HG02759 (cell line): ENCODE data around the gene NINJ2.

Source experiments
- ATAC-seq: cut with Tn5 transposase; IDR thresholded peaks from one replicate; pipeline ENCODE4 v1.9.1; 2021; ENCODE audit warnings: mild to moderate bottlenecking, moderate library complexity; ENCODE audit not compliant: unreplicated experiment

The NINJ2 gene

DNA sequence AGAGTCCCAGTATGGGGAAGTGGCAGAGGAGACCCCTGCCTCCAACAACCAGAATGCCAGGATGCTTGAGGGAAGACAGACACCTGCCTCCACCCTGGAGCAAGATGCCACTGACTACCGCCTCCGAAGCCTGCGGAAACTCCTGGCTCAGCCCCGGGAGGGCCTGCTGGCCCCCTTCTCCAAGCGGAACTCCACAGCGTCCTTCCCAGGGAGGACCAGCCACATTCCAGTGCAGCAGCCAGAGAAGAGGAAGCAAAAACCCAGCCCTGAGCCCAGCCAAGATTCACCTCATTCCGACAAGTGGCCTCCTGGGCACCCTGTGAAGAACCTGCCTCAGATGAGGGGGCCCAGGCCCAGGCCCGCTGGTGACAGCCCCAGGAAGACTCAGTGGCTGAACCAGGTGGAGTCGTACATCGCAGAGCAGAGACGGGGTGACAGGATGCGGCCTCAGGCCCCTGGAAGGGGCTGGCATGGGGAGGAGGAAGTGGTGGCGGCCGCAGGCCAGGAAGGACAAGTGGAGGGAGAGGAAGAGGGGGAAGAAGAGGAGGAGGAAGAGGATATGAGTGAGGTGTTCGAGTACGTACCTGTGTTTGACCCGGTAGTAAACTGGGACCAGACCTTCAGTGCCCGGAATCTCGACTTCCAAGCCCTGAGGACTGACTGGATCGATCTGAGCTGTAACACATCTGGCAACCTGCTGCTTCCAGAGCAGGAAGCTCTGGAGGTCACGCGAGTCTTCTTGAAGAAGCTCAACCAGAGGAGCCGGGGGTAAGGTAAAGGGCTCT is 109.8 kb downstream of the NINJ2 start:
- ATAC-seq: no peak

DNA sequence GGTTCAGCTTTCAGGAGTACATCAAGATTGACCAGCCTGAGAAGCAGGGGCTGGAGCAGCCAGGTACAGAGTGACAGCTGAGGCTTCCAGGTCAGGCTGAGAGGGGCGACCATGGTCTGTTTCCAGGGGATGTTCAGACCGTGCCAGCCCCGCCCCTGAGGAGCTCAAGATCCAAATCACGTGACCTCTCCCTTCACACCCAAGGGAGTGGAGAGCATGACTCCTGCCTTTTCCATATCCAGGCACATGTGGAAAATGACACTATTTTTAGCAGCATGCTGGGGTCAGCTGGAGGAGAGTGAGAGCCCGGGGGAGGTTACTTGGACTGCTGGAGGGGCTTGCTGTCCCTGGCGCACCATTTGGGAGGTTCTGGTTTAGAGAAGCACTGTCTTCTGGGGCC is 110.8 kb downstream of the NINJ2 start:
- no peak for ATAC-seq

DNA sequence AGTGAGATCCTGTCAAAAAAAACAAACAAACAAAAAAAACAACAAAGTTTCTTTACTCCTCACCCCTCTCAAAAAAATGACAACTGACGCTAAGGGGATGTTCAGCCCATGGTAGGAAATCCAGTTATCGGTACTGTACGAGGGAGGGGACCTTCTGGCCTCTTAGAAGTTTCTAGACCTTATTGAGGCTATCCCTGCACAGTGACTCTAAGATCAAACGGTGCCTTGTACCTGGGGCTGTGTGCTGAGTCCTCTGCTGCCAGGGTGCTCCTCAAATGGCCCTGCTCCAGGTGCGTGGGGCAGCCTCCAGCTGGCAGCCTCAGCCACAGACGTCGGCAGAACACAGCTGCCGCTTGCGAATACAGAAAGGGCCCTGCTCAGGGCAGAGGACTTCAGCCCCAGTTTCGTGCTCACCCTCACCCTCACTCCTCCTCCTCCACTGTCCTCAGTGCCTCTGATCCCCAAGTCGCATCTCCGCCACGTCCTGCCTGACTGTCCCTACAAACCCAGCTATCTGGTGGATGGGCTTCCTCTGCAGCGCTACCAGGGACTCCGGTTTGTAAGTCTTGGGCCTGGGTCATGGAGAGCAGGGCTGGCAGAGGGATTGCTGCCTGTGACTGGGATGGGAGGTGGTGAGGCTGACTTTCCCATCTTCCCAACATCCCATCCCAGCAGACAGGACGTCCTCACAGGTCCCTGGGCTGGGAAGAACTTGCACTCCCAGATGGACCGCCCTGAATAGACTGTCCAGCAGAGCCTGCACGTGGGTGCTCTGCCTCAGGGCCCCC is 112.6 kb downstream of the NINJ2 start:
- no peak for ATAC-seq

- no peak for ATAC-seq
These were observed 113.7 kb downstream of the NINJ2 start for GRCh38 chr12:549476-550082.

GRCh38 chr12:547883-548470 is 115.3 kb downstream of the NINJ2 start:
- ATAC-seq: no peak

DNA sequence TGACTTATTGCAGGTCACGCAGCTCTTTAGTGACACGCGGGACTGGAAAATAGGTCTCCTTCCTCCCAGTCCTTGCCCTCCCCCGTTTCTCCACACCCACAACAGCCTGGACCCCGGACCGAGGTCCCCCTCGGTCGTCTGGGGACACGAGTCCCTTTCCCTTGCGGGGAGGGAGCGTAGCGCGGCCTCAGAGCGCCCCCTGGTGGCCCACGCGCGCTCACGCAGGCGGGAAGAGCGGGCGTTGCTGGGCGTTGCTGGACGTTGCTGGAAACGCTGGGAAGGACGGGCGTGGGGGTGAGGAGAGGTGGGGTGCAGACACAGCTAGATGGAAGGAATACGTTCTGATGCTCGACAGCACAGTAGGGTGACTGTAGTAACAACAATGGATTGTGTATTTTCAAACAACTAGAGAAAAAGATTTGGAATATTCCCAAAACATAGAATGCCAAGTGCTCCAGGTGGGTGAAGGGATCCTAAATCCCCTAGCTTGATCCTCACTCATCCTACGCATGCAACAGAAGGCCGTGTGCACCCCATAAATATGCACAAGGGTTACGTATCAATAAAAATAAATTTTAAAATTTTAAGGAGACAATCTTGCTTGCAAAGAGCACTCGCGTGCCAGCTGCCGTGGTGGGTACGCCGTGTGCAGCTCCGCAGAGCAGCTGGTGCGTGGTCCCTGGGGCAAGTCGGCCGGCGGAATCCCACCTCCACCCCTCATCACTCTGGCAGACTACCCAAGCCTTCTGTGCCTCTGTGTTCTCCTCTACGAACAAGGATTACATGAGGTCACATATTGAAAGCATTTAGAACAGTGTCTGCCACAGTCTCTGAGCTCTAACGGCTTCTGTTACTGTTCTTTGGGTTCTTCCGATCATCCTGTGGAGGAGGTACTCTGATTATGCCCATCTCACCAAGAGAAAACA is 116.1 kb downstream of the NINJ2 start:
- ATAC-seq: no peak

- ATAC-seq: no peak
These were observed 116.9 kb downstream of the NINJ2 start for GRCh38 chr12:546265-546919.

DNA sequence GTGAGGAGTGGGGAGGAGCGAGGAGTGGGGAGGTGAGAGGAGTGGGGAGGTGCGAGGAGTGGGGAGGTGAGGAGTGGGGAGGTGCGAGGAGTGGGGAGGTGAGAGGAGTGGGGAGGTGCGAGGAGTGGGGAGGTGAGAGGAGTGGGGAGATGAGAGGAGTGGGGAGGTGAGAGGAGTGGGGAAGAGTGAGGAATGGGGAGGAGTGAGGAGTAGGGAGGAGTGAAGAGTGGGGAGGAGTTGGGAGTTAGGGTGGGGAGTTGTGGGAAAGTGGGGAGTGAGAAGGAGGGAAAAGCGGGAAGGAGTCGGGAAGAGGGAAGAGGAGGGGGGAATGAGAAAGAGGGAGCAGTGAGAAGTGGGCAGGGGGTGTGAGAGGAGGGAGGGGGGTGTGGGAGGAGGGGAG is 117.4 kb downstream of the NINJ2 start:
- no peak for ATAC-seq

GRCh38 chr12:544941-545635 is 118.2 kb downstream of the NINJ2 start:
- ATAC-seq: no peak

GRCh38 chr12:544142-544541 is 119.1 kb downstream of the NINJ2 start:
- ATAC-seq: no peak

DNA sequence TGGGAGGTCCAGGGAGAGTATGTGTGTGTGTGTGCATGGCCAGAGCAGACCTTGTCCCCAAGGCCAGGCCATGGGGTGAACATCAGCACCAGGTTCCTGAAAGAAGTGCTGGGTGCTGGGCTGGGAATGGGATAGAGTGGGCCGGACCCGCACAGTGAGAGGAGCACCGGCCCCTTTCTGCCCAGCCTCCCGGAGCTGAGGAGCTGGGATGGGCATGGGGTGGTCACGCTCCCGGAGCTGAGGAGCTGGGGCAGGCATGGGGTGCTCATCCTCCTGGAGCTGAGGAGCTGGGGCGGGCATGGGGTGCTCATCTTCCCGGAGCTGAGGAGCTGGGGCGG is 120.2 kb downstream of the NINJ2 start:
- ATAC-seq: no peak

- no peak for ATAC-seq
These were observed 120.7 kb downstream of the NINJ2 start for GRCh38 chr12:542395-543113.

GRCh38 chr12:541676-542324 is 121.4 kb downstream of the NINJ2 start:
- no peak for ATAC-seq

GRCh38 chr12:539540-540310 is 123.5 kb downstream of the NINJ2 start:
- ATAC-seq: no peak

- ATAC-seq: no peak
These were observed 124.3 kb downstream of the NINJ2 start for GRCh38 chr12:538731-539539.

DNA sequence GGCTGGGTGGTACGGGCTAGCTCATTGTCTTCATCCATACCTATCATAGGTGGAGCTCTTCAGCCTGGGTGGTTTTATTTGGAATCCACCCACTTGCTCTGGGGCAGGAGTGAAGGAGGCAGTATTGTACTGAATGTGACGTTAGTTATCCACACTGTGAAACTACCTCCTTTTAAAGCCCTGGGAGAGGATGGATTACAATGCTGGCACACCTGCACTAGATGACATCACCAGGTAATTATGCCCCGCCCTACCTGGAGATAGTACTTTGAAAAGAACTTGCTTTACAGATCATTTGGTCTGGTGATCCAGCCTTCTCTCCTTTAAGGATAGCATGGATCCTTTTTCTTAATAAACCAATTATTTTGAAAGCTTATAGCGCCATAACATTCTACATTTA is 125.5 kb downstream of the NINJ2 start:
- ATAC-seq: no peak

- ATAC-seq: no peak
These were observed 126.4 kb downstream of the NINJ2 start for GRCh38 chr12:536751-537245.
